Measurements from ENCODE around the gene GPC1.

GPC1 gene

GRCh38 chr2:240397924-240398645 is 37.4 kb upstream of the GPC1 start:
- ChIA-PET POLR2A (no interaction called here), CTCF (no interaction called here)
- Histone ChIP-seq H3K27ac (ENCODE audit: insufficient read depth in 1 of 2, low read depth in 1 of 2, low read length in 2 of 2, poor library complexity in 1 of 2, severe bottlenecking in 2 of 2) (no peak overlapping the region), H3K9me3 (ENCODE audit: control extremely low read depth in 1 of 5, control insufficient read depth in 4 of 5, insufficient read depth in 2 of 5, low read depth in 1 of 5, low read length in 4 of 5) (no peaks in the 10 kb centered on the region), H3K4me1 (ENCODE audit: control extremely low read depth in 1 of 4, control insufficient read depth in 4 of 4, insufficient read depth in 4 of 4, low read length in 3 of 4) (no peaks in the 10 kb centered on the region), H3K4me3 (ENCODE audit: control insufficient read depth in 1 of 7, extremely low read depth in 1 of 7, insufficient read depth in 4 of 7, low read depth in 2 of 7, low read length in 6 of 7) (no peak overlapping the region), H3K36me3 (ENCODE audit: control insufficient read depth in 4 of 4, insufficient read depth in 4 of 4, low read length in 3 of 4) (no peaks in the 10 kb centered on the region), H3K27me3 (replicated peaks in 2 of 5; ENCODE audit: control insufficient read depth in 4 of 5, insufficient read depth in 5 of 5, low read length in 4 of 5) (peaks cover 0 to 4% (median 0%) of the 10 kb centered on the region in 5 experiments)
- DNase-seq: no peak
- 89% methylated on average over 13 of the region's 19 CpGs for WGBS (ENCODE audit: insufficient coverage)

GRCh38 chr2:240398661-240399267 is 36.7 kb upstream of the GPC1 start:
- Histone ChIP-seq H3K27me3 (replicated peaks in 2 of 5; ENCODE audit: control insufficient read depth in 4 of 5, insufficient read depth in 5 of 5, low read length in 4 of 5) (peaks cover 0 to 4% (median 0%) of the 10 kb centered on the region in 5 experiments), H3K36me3 (ENCODE audit: control insufficient read depth in 4 of 4, insufficient read depth in 4 of 4, low read length in 3 of 4) (no peaks in the 10 kb centered on the region), H3K4me3 (ENCODE audit: control insufficient read depth in 1 of 7, extremely low read depth in 1 of 7, insufficient read depth in 4 of 7, low read depth in 2 of 7, low read length in 6 of 7) (no peak overlapping the region), H3K4me1 (ENCODE audit: control extremely low read depth in 1 of 4, control insufficient read depth in 4 of 4, insufficient read depth in 4 of 4, low read length in 3 of 4) (no peaks in the 10 kb centered on the region), H3K9me3 (ENCODE audit: control extremely low read depth in 1 of 5, control insufficient read depth in 4 of 5, insufficient read depth in 2 of 5, low read depth in 1 of 5, low read length in 4 of 5) (no peaks in the 10 kb centered on the region), H3K27ac (ENCODE audit: insufficient read depth in 1 of 2, low read depth in 1 of 2, low read length in 2 of 2, poor library complexity in 1 of 2, severe bottlenecking in 2 of 2) (no peak overlapping the region)
- POLR2A ChIA-PET: no interaction called here
- DNase-seq: no peak
- CTCF ChIA-PET: no interaction called here
- WGBS (ENCODE audit: insufficient coverage): 96% methylated on average over 19 of the region's 20 CpGs

- ChIA-PET CTCF (no interaction called here), POLR2A (no interaction called here)
- no peaks in the 10 kb centered on the region for H3K9me3 ChIP-seq (ENCODE audit: control extremely low read depth in 1 of 5, control insufficient read depth in 4 of 5, insufficient read depth in 2 of 5, low read depth in 1 of 5, low read length in 4 of 5)
- H3K36me3 ChIP-seq (ENCODE audit: control insufficient read depth in 4 of 4, insufficient read depth in 4 of 4, low read length in 3 of 4): no peaks in the 10 kb centered on the region
- H3K27ac ChIP-seq (ENCODE audit: insufficient read depth in 1 of 2, low read depth in 1 of 2, low read length in 2 of 2, poor library complexity in 1 of 2, severe bottlenecking in 2 of 2): no peak overlapping the region
- no peaks in the 10 kb centered on the region for H3K4me1 ChIP-seq (ENCODE audit: control extremely low read depth in 1 of 4, control insufficient read depth in 4 of 4, insufficient read depth in 4 of 4, low read length in 3 of 4)
- no peak for DNase-seq
- no peak overlapping the region for H3K4me3 ChIP-seq (ENCODE audit: control insufficient read depth in 1 of 7, extremely low read depth in 1 of 7, insufficient read depth in 4 of 7, low read depth in 2 of 7, low read length in 6 of 7)
- 91% methylated on average over 8 of the region's 14 CpGs for WGBS (ENCODE audit: insufficient coverage)
- H3K27me3 ChIP-seq (replicated peaks in 2 of 5; ENCODE audit: control insufficient read depth in 4 of 5, insufficient read depth in 5 of 5, low read length in 4 of 5): peaks cover 0 to 4% (median 0%) of the 10 kb centered on the region in 5 experiments
Measured at GRCh38 chr2:240399419-240400324, 35.8 kb upstream of the GPC1 start.

- DNase-seq: no peak
- CTCF ChIA-PET: interaction anchor here (0.8 kb wide), 1 partner anchor 12 kb away, joined by 3 read pairs; no protein-coding TSS in a partner anchor
- H3K4me1 ChIP-seq (ENCODE audit: control extremely low read depth in 1 of 4, control insufficient read depth in 4 of 4, insufficient read depth in 4 of 4, low read length in 3 of 4): no peaks in the 10 kb centered on the region
- peaks cover 0 to 4% (median 0%) of the 10 kb centered on the region in 5 experiments for H3K27me3 ChIP-seq (replicated peaks in 2 of 5; ENCODE audit: control insufficient read depth in 4 of 5, insufficient read depth in 5 of 5, low read length in 4 of 5)
- no peak overlapping the region for H3K4me3 ChIP-seq (ENCODE audit: control insufficient read depth in 1 of 7, extremely low read depth in 1 of 7, insufficient read depth in 4 of 7, low read depth in 2 of 7, low read length in 6 of 7)
- H3K27ac ChIP-seq (ENCODE audit: insufficient read depth in 1 of 2, low read depth in 1 of 2, low read length in 2 of 2, poor library complexity in 1 of 2, severe bottlenecking in 2 of 2): no peak overlapping the region
- POLR2A ChIA-PET: no interaction called here
- no peaks in the 10 kb centered on the region for H3K36me3 ChIP-seq (ENCODE audit: control insufficient read depth in 4 of 4, insufficient read depth in 4 of 4, low read length in 3 of 4)
- H3K9me3 ChIP-seq (ENCODE audit: control extremely low read depth in 1 of 5, control insufficient read depth in 4 of 5, insufficient read depth in 2 of 5, low read depth in 1 of 5, low read length in 4 of 5): no peaks in the 10 kb centered on the region
- WGBS (ENCODE audit: insufficient coverage): 91% methylated on average over 18 of the region's 22 CpGs
Measured at GRCh38 chr2:240400371-240401161, 34.9 kb upstream of the GPC1 start.

GRCh38 chr2:240401308-240401707 is 34.2 kb upstream of the GPC1 start:
- Histone ChIP-seq H3K9me3 (ENCODE audit: control extremely low read depth in 1 of 5, control insufficient read depth in 4 of 5, insufficient read depth in 2 of 5, low read depth in 1 of 5, low read length in 4 of 5) (no peaks in the 10 kb centered on the region), H3K4me3 (ENCODE audit: control insufficient read depth in 1 of 7, extremely low read depth in 1 of 7, insufficient read depth in 4 of 7, low read depth in 2 of 7, low read length in 6 of 7) (no peak overlapping the region), H3K36me3 (ENCODE audit: control insufficient read depth in 4 of 4, insufficient read depth in 4 of 4, low read length in 3 of 4) (no peaks in the 10 kb centered on the region), H3K27me3 (replicated peaks in 2 of 5; ENCODE audit: control insufficient read depth in 4 of 5, insufficient read depth in 5 of 5, low read length in 4 of 5) (peaks cover 0 to 4% (median 0%) of the 10 kb centered on the region in 5 experiments), H3K27ac (ENCODE audit: insufficient read depth in 1 of 2, low read depth in 1 of 2, low read length in 2 of 2, poor library complexity in 1 of 2, severe bottlenecking in 2 of 2) (no peak overlapping the region), H3K4me1 (ENCODE audit: control extremely low read depth in 1 of 4, control insufficient read depth in 4 of 4, insufficient read depth in 4 of 4, low read length in 3 of 4) (no peaks in the 10 kb centered on the region)
- CTCF ChIA-PET: no interaction called here
- 64% methylated on average over 10 of the region's 12 CpGs for WGBS (ENCODE audit: insufficient coverage)
- POLR2A ChIA-PET: no interaction called here
- no peak for DNase-seq

GRCh38 chr2:240401781-240402551 is 33.5 kb upstream of the GPC1 start:
- DNase-seq: no peak
- Histone ChIP-seq H3K27me3 (replicated peaks in 2 of 5; ENCODE audit: control insufficient read depth in 4 of 5, insufficient read depth in 5 of 5, low read length in 4 of 5) (peaks cover 0 to 4% (median 0%) of the 10 kb centered on the region in 5 experiments), H3K4me1 (ENCODE audit: control extremely low read depth in 1 of 4, control insufficient read depth in 4 of 4, insufficient read depth in 4 of 4, low read length in 3 of 4) (no peaks in the 10 kb centered on the region), H3K9me3 (ENCODE audit: control extremely low read depth in 1 of 5, control insufficient read depth in 4 of 5, insufficient read depth in 2 of 5, low read depth in 1 of 5, low read length in 4 of 5) (no peaks in the 10 kb centered on the region), H3K27ac (ENCODE audit: insufficient read depth in 1 of 2, low read depth in 1 of 2, low read length in 2 of 2, poor library complexity in 1 of 2, severe bottlenecking in 2 of 2) (no peak overlapping the region), H3K4me3 (ENCODE audit: control insufficient read depth in 1 of 7, extremely low read depth in 1 of 7, insufficient read depth in 4 of 7, low read depth in 2 of 7, low read length in 6 of 7) (no peak overlapping the region), H3K36me3 (ENCODE audit: control insufficient read depth in 4 of 4, insufficient read depth in 4 of 4, low read length in 3 of 4) (no peaks in the 10 kb centered on the region)
- ChIA-PET CTCF (no interaction called here), POLR2A (no interaction called here)
- 84% methylated on average over 11 of the region's 22 CpGs for WGBS (ENCODE audit: insufficient coverage)

Data from common myeloid progenitor, CD34-positive (primary cell).